Ramos (cell line): Measurements from ENCODE around the gene NOTCH2.
"Not testable (repeated sequence)": the region's sequence is repeated elsewhere in the genome, so short reads cannot be mapped to it uniquely, and the experiment has no call there.

Experiments
- in situ Hi-C: fragments of 300-500 bp; cut with MboI; formaldehyde crosslinking; loops from one replicate; pipeline ENCODE4 v1.14.3; 2022; ENCODE audit warnings: low sequenced_read_pairs; ENCODE audit not compliant: unreplicated experiment

NOTCH2 gene

DNA sequence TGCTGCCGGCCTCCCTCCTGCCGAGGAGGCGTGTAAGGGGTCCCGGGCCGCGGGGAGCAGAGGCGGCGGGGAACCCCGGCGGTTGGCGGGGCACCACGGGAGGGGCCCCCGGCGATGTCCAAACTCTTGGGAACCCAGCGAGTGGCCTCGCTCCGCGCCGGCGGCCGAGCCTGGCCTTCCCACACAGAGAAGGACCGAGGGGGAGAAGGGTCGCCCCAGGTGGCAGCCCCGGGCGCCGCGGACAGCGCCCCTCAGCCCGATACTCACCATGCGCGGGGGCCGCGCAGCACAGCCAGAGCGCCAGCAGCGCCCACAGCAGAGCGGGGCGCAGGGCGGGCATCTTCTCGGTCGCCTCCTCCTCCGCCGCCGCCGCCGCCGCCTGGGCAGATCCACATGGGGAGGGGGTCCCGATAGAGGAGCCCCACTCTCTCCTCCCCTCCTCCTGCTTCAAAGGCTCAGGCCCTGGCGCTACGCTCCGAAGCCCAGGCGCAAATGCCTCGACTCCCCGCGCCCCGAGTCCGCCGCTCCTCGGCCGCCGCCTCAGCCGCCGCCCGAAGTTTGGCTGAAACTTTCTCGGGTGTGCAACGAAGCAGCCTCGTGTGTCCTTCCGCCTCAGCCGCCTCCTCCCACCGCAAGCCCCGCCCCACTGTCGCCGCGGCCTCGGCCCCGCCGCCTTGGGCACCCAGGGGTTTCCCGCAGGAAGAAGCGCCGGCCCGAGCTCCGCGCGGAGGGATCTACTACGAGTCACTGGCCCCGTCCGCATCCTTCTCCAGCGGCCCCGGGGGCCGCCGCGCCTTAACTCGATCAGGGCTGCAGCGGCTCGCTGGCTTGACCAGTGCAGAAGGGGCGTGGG lies at the start of gene NOTCH2:
Gene NOTCH2 (minus strand): TSS at position 596 of the 853 bp plus-strand sequence. CDS start 256 bp downstream, at position 340.
- in situ Hi-C loops = not testable (repeated sequence)

GRCh38 chr1:120117371-120118177 lies 48.1 kb upstream of the NOTCH2 start:
- in situ Hi-C loops = not testable (repeated sequence)

- in situ Hi-C loops = not testable (repeated sequence)
These were observed 46.6 kb upstream of the NOTCH2 start for GRCh38 chr1:120116094-120116493.

DNA sequence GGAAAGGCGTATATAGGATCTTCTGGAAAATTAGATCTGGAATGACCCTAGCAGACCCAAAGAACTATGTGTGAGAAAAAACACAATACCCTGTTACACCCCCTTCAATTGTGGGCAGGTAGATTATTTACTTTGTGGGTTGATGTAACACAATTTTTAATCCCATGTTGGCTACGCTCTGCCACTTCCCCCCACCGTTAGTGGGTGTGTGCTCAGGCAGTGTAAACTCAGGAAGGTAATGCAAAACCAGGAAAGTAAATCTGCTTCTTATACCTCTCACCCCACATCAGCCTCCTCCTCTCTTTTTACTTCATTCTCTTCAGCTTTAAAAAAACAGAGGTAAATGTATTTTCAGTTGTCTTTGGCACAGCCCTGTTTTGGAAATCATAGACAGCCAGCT lies 43.7 kb upstream of the NOTCH2 start:
- in situ Hi-C loops = not testable (repeated sequence)

- in situ Hi-C loops = not testable (repeated sequence)
These were observed 42.8 kb upstream of the NOTCH2 start for GRCh38 chr1:120112212-120112611.

- in situ Hi-C loops = not testable (repeated sequence)
These were observed 42.3 kb upstream of the NOTCH2 start for GRCh38 chr1:120111771-120112170.

- in situ Hi-C loops = not testable (repeated sequence)
These were observed 41.5 kb upstream of the NOTCH2 start for GRCh38 chr1:120111008-120111407.

- in situ Hi-C loops = not testable (repeated sequence)
These were observed 40.2 kb upstream of the NOTCH2 start for GRCh38 chr1:120109656-120110055.

DNA sequence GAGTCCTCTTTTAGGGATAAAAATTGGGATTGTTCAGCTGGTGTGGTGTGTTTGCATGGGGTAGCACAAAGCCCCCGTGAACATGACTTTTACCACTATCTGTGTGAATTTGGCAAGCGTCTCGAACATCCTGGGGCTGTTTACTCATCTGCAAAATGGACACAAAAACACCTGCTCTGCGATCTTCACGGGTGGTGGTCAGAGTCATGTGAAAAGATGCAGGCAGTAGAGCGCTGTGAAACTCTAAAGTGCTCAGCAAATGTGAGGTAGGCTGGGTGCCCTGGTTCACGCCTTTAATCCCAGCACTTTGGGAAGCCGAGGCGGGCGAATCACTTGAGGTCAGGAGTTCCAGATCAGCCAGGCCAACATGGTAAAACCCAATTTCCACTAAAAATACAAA lies 39.7 kb upstream of the NOTCH2 start:
- in situ Hi-C loops = not testable (repeated sequence)

- in situ Hi-C loops = not testable (repeated sequence)
These were observed 35.8 kb upstream of the NOTCH2 start for GRCh38 chr1:120105288-120105687.

DNA sequence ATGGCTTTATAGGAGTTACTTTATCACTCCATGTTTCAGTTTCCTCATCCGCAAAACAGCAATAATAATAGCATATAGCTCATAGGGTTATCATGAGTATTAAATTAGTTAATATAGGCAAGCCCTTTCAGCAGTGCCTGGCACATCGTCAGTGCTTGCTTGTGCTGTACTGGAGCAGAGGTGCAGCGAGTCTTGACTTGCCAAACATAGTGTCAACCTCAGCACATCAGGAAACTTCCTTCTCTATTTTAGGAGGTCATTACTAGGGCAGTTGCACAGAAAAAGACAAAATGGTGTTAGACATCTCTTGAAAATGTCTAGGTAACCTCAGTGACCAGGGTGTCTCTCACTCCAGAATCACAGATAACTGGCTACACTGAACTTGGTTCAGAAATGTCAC lies 34.3 kb upstream of the NOTCH2 start:
- in situ Hi-C loops = not testable (repeated sequence)

GRCh38 chr1:120101593-120101992 lies 32.1 kb upstream of the NOTCH2 start:
- in situ Hi-C loops = not testable (repeated sequence)

DNA sequence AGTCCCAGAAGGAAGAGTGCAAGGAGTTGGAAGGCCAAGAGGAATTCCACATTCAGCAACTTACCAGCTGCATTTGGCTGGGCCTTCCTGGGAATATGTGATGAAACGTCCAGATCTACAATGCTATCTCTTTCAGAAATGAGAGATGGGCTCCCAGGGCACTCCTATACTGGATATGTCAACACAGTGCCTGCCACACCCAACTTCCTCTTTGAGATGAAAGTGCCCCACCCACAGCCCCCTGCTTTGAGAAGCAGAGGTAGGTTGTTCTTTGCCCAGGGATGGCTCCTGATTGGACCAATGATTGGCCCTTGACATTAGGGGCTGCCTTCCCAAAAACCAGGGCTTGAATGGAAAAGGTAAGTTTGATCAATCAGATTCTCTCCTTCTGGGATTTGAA lies 31.1 kb upstream of the NOTCH2 start:
- in situ Hi-C loops = not testable (repeated sequence)

GRCh38 chr1:120098986-120099759 lies 29.7 kb upstream of the NOTCH2 start:
- in situ Hi-C loops = not testable (repeated sequence)

- in situ Hi-C loops = not testable (repeated sequence)
These were observed 27.6 kb upstream of the NOTCH2 start for GRCh38 chr1:120096981-120097545.

- in situ Hi-C loops = not testable (repeated sequence)
These were observed 24.2 kb upstream of the NOTCH2 start for GRCh38 chr1:120093548-120094181.

DNA sequence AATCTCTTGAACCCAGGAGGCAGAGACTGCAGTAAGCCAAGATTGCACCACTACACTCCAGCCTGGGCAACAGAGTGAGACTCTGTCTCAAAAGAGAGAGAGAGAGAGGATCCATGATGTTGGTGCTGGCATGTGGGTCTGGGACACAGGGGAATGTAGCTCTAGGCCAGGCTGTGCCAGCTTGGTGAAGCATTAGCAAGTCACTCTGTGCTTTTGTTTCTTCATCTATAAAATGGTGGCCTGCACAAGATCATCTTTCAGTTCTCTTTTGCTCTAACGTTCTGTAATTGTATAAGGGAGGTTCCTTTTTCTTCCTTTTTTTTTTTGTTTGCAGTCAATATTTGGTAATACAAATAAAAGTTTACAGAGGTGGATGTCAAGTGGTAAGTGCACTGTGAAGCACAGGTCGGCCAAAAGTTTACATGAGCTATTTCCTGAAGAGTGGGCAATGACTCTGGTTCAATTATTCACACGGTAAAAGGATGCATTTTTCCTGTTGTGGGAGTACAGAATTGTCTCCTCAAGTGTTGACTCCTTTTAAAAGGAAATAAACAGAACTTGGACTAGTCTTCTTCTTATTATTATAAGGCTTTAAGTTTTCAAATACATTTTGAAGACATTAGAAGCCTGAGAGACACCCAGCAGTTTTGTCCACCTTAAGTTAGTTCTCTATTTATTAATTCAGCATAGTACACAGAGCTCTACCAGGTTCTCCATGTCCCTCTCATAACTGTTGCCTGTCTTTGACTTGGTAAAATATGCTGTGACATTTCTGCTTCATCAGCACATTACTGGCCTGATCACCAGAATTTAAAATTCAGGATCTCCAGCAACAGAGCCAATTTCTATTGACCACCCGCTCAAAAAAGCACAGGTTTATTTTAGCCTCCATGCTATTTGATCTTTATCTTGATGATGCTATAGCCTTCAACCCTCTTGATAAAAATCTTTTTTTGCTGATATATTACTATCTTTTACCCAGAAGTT lies 23.1 kb upstream of the NOTCH2 start:
- in situ Hi-C loops = not testable (repeated sequence)

DNA sequence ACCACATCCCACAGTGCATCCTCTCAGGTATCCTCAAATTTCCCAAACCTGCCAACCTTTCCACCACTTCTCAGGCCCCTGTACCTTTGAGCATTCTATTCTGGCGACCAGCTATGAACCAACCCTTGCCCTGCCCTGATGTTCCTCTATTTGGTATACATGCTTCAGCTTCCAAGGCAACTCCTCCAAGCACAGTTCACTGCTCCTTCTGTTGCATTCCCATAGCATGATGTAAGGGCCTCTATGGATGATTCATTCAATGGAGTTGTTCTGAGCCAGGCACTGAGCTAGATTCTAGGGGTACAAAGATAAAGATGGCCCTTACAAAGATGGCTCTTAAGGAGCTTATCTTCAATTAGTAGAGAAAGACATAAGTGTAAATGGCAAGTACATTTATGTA lies 21.4 kb upstream of the NOTCH2 start:
- in situ Hi-C loops = not testable (repeated sequence)
